GM21423 (cell line): ENCODE results near the gene SEMA6B.

Experiments used
- ATAC-seq: cut with Tn5 transposase; IDR thresholded peaks from one replicate; pipeline ENCODE4 v1.9.1; 2021; ENCODE audit warnings: mild to moderate bottlenecking, moderate library complexity; ENCODE audit not compliant: unreplicated experiment

The SEMA6B gene

DNA sequence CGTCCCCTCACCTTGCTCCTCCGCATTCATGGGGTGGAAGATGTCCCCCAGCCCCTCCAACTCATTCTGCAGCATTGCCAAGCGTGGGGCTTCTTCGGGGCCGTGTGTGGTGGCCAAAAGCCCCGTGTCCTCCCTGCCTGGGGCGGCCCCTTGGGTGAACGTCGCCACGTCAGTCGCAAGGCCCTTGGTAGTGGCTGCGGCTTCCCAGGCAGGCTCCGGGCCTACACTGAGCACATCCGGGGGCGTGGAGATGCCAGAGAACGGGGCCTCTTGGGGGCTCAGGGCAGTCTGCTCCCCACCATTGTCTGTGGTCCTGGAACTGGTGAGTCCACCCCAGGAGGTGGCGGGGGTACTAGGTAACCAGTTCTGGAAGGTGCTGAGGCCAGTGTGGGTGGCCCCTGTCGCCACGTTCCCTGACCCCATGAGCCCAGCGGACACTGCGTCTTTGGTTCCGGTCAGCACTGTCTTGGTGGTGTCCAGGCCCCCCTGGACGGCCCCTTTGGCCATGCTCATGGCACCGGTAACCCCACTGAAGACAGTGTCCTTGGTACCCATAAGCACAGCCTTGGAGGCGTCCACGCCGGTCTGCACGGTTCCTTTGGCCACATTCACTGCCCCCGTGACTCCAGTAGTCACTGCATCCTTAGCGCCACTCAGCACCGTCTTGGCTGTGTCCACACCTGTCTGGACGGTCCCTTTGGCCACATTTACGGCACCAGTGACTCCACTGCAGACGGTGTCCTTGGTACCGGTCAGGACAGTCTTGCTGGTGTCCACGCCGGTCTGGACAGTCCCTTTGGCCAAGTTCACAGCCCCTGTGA, 48.8 kb downstream of the SEMA6B start:
- no peak for ATAC-seq

DNA sequence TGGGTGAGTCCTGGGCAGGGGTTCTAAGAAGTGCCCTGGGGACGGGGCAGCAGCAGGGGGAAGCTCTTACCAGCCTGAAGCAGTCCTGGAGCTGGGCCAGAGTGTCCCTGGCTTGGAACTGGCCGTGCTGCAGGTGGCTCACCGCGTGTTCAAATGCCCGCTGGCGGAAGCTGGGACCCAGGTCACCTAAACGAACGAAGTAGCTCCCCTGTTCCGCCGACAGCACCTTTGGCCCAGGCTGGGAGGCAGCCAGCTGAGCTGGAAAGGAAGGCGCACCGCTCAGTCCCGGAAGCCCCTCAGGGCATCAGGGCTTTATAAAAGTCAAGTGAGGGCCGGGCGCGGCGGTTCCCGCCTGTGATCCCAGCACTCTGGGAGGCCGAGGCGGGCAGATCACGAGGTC, 50.8 kb downstream of the SEMA6B start:
- ATAC-seq: no peak

DNA sequence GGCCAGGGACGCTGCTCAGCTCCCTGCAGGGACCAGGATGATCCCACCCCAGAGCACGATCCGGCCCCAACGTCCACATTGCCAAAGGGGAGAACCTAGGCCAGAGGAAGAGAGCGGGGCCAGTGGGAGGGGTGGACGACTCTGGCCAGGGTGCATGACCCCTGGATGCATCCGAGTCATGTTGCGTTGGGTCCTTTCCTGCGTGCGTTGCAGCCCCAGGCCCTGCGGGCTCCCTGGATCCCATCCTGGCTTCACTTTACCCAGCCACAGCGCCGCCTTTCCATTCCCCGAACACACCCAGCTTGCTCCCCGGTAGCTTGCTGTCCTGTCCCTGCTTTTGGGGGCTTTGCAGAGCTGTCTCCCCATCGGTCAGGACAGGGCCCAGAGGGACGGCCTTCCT, 51.7 kb downstream of the SEMA6B start:
- ATAC-seq: no peak

DNA sequence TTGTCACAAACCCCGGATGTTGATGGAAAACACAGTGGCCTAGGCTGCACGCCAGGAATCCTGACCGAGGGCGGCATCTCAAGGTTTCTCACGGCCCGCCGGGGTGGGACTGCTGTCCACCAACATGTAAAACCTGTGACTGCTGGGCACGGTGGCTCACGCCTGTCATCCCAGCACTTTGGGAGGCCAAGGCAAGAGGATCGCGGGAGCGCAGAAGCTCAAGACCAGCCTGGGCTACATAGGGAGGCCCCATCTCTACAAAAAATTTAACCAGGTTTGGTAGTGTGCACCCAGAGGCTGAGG, 52.4 kb downstream of the SEMA6B start:
- no peak for ATAC-seq

DNA sequence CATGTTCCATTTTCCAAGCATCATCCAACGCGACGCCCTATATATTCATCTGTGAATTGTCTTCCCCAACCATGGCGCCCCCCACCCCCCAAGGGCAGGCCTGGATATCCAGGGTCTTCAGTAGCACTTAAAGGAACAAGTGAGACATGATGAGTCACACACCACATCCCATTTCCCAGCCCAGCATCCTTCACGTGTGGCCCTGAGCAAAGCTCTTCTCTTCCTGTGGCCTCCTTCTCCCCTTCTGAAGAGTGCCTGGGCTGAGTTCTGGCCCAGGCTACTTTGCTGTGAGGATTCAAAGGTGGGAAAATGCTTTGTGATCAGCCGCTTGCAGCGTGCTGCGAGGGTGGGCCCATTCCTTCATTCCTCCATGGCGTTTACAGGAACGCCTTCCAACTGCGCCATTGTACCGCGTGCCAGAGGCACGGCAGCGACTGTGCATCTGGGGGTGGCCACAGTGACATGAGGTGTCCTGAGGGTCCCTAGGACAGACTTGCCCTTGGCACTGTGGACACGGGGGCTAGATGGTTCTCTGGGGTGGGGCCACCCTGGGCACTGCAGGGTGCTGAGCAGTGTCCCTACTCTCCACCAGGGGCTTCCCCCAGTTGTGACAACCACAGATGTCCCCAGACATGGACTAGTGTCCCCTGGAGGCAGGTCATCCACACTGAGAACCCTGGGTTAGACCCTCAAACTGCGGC, 52.9 kb downstream of the SEMA6B start:
- no peak for ATAC-seq

DNA sequence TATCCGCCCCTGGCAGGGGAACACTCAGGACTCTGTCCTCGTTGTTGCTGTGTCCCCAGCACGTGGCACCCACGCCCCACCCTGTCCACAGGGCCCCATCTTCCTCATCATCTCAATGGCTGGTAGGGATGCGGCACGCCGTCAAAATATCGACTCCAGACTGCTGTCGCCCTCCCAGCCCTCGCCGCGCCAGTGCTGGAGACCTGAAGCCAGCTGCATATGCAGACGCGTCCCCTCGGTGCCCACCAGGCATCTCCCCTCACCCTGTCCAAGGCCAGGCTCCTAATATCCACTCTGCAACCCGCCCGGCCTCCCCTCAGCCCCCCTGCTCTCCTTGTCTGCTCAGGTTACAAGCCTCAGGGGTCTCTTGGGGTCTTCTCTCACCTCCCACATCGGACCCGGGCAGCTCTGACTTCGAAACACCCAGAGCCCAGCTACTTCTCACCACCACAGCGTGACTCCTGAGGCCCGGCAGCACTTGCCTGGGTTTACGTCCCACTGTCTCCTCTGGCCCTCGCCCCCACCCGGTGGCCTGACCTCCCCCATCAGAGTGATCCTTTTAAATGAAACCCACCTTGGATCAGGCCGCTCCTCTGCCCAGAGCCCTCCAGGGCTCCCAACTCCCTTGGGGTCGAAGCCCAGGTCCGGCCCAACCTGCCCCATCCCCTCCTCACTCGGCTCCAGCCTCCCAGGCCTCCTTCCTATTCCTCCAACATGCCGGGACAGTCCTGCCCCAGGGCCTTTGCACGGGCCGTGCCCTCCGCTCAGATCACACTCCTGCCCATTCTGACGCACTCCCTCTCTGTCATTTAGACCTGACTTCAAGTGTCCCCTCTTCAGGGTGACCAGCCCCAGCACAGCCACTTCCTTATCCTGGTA, 53.7 kb downstream of the SEMA6B start:
- ATAC-seq: no peak

DNA sequence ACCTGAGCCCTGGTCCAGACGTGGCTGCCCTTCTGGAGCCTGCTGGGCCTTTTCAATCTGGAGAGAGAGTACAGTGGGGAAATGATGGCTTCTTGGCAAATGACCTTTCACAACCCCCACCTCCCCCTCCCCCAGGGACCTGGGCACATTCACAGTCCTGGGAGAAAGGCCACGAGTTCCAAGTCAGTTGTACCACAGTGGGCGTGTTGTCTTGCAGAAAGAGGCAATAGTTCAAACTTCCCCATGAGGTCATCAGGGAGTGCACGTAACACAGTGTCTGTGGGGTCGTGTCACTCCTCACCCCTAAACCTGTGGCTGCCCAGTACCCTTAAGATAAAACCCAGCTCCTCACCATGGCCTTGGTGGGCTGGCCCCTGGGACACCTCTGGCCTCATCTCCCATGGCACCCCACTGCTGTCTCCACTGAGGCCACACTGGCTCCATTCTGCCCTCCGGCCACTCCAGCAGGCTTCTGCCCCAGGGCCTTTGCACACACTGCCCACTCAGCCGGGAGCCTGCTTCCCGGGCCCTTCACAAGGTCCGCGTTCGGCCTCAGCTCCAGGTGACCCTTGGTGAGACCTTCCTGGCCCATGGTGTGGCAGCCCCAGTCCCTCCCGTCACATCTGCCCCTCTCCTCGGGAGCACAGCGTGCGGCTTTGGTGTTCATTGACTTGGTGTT, 54.5 kb downstream of the SEMA6B start:
- no peak for ATAC-seq

DNA sequence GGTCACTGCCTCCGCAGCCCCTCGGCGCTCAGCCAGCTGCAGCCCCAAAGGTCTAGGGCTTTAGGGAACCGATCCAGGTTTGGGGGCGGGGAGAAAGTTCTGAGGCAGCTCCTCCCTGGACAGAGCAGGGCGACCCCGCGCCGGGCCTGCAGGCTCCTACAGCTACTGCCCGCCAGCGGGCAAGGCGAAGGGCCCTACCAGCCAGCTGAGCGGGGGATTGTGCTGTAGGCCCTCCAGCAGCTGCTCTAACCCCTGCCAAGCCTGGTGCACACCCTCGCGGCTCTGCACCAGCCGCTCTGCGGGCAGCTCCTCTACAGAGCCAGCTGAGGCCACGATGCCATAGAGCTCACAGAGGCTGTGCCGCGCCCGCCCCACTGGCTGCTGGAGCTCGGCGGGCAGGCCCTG, 55.2 kb downstream of the SEMA6B start:
- no peak for ATAC-seq

DNA sequence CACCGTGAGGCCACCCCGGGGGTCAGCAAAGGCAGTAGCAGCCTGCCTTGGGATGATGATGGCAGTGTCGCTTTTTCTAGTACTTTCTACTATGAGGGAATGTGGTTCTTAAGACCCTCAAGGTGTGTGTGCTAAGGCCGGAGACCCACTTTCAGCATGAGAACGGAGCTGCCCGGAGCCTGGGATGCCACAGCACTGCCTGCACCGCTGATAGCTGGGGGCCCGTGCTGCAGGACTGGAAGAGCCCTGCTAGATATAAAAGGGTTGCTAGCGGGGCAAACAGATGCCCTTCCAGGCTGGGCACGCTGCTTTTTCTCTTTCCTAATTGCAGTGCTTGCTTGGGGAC, 55.7 kb downstream of the SEMA6B start:
- no peak for ATAC-seq

DNA sequence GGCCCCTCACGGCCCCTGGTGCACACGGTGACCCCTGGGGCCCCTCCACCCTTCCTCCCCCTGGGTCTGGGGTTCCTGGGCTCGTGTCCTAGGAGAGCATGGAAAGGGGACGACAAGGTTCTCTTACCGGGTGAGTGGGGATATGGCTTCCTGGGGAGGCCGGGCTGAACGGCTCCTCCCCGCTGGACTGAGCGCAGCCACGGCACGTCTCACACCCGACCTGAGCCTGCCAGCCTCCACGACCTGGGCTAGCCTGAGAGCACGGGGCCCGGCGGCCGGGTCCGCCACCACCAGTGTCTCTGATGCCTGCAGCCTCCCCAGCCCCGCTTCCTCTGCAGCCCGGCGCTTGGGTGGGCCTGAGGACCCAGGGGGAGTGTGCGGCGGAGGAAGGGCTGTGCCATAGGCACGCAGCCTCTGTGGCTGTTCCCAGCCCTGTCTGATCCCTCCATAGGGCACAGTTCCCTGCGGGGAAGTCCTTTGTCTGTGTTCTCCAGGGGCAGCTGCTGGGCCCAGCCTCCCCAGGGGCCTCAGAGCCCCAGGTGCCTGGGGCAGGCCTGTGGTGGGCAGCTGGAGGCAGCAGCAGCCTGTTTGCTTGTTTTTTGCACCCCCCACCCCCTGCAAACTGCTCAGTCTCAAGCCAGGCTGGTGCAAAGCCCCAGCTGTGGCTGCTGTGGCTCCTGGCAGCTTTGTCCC, 56.2 kb downstream of the SEMA6B start:
- ATAC-seq: no peak

DNA sequence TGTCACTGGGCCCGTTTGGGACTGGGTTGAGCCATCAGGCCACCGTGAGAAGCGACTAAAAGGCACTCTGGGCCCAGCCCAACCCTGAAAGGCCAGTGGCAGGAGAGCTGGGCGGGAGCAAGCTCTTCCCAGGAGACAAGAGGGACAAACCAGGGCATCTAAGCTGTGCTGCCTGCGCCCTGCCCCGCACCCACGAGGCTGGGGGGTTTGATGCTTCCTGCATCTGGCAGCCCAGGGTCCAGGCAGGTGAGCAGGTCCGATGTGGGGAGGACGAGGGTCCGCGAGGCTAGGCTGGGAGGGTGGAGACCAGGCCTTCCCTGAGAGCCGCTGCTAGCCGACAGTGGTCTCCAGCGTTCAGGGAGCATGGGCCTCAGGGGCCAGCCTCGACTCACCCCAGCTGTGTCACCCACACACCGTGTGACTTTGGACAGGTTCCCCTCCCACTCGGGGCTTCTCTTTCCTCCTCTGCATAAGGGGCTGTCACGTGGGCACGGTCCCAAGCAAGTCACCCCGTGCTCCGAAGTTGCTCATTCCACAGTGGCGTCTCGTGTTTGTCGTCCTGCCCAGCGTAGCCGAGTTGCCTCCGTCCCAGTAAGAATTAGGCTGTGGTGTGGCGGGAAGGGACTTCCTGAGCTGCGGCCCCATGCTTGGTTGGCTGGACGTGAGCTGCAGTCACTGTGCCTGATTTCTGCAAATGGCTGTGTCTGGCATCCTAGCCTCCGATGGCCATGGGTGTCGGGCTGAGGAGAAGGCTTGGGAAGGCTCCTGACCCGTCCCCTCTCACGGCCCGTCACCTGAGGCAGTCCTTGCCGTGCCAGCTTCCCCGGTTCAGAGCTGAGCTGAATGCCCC, 57.0 kb downstream of the SEMA6B start:
- ATAC-seq: no peak

DNA sequence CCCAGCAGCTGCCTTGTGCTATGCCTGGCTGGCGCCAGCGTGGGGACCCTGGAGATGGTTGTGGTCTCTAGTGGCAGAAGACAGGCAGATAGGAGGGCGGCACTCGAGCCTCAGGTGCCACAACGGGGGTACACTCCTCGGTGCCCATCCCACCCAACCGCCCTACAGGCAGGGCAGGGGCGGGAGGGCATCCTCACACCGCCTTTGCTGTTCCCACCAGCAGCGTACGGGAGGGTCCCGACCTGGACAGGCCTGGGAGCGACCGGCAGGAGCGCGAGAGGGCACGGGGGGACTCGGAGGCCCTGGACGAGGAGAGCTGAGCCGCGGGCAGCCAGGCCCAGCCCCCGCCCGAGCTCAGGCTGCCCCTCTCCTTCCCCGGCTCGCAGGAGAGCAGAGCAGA, 57.8 kb downstream of the SEMA6B start:
- ATAC-seq: no peak

DNA sequence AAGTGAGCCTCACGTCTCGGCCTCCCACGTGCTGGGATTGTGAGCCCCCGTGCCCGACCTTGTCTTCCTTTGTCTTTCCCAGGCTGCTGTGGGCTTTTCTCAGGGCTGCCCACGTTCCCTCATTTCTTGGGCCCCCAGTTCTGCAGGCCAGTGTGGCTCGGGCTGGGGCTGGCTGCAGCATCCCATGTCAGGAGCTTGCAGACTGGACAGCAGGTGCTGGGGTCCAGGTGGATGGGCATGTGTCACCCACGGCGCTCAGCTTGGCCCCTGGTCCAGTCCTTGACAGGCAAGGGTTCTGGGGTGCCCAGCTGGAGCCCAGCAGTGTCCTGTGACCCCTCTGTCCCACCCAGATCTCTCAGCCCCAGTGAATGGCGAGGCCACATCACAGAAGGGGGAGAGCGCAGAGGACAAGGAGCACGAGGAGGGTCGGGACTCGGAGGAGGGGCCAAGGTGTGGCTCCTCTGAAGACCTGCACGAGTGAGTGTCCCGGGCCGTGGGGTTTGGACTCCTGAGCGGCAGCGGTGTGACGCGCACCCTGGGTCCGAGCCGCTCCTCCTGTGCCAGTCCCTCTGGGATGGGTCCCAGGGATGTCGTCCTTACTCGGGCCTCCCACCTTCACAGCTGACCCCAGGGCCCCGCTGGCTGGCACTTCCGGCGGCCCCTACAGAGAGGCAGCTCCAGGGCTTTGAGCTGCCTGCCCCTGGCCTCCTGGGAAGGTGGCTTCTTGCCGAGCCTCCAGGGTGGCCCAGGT, 58.5 kb downstream of the SEMA6B start:
- ATAC-seq: no peak

DNA sequence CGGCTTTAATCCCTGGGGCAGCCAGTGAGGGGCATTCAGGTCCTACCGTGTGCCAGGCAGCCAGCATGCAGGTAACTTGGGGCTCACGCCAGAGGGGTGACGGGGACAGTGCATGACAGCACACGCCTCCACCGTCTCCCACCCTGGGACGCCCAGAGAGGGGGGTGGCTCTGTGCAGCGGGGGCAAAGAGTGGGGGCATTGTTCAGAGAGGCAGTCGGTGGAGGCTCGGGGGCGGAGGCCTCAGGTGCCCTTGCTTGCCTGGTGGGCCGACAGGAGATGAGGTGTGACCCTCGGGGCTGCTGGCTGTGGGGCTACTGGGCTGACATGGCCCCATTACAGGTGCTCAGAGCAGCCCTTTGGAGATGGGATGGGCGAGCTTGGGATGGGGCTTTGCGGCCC, 59.6 kb downstream of the SEMA6B start:
- no peak for ATAC-seq

DNA sequence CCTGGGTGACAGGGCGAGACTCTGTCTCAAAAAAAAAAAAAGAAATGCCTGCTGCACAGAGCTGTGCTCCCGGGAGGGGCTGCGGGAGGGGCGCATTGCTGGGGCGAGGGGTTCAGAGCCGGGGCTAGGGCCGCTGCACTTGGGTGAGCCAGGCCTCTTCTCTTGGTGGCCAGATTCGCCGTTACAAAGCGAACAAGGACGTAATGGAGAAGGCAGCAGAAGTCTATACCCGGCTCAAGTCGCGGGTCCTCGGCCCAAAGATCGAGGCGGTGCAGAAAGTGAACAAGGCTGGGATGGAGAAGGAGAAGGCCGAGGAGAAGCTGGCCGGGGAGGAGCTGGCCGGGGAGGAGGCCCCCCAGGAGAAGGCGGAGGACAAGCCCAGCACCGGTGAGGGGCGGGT, 60.2 kb downstream of the SEMA6B start:
- no peak for ATAC-seq

DNA sequence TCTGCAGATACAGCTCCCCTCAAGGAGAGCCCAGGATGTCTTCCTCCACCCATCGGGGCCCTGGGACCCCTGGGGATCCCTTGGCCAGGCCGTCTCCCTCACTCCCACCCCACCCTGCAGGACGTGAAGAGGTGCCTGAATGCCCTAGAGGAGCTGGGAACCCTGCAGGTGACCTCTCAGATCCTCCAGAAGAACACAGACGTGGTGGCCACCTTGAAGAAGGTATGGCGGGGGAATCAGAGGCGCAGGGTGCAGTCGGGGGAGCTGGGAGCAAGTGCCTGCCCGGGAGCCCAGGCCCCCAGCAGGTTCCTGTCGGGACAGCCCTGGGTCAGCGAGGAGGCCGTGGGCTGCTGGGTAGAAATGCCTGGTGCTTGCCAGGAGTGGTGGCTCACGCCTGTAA, 60.8 kb downstream of the SEMA6B start:
- no peak for ATAC-seq

DNA sequence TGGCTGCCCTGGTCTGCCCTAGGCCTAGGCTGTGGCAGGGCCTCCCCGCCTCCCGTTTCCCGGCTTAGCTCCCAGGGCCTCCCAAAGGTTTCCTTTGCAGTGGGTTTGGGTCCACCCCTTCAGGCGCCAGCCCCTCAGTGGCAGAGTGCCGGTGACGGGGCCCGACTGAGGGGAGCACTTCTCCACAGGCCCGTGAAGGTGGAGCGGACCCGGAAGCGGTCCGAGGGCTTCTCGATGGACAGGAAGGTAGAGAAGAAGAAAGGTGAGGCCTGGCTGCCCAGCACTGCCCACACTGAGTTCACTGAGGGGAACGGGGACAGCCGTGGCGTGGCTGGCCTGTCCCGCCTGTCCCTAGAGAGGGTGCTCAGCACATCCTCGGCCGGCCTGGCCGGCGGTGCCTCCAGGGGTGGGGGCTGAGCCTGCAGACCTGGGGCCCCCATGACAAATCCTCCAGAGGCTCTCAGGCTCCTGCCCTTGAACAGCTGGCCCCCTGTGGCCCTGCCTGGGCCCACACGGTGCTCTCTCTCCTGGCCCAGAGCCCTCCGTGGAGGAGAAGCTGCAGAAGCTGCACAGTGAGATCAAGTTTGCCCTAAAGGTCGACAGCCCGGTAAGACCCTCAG, 61.6 kb downstream of the SEMA6B start:
- no peak for ATAC-seq

DNA sequence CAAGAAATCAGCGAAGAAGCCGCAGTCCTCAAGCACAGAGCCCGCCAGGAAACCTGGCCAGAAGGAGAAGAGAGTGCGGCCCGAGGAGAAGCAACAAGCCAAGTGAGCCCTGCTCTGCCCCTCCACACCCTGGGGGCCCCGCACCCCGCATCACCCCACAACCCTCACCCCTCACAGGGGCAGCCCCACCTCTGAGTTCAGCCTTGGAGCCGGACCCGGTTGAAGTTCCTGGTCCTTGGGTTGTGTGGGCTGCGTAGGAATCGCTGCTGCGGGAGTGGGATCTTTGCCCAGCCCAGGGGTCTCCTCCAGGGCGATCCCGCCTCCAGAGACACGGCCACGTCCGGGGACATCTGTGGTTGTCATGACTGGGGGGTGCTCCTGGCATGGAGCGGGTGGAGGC, 63.2 kb downstream of the SEMA6B start:
- ATAC-seq: no peak

DNA sequence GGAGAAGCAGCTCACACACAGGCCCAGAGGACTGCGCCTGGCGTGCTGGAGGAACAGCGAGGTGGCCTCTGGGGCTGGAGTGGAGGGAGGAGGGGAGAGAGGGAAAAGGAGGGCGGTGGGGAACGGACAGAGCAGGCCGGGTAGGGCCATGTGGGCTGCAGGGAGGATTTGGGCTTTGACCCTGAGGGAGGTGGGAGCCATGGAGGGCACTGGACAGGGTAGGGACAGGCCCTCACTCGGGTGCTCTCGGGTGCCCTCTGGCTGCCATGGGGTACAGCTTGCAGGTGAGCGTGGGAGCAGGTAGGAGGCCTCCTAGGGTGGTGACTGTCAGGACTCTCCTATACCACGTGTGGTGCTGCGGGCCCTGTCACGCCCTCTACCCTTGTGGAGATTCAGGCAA, 64.0 kb downstream of the SEMA6B start:
- ATAC-seq: no peak
